ENCODE data around the gene ALPK1.
"Not testable (repeated sequence)": the region's sequence is repeated elsewhere in the genome, so short reads cannot be mapped to it uniquely, and the experiment has no call there.

The ALPK1 gene

DNA sequence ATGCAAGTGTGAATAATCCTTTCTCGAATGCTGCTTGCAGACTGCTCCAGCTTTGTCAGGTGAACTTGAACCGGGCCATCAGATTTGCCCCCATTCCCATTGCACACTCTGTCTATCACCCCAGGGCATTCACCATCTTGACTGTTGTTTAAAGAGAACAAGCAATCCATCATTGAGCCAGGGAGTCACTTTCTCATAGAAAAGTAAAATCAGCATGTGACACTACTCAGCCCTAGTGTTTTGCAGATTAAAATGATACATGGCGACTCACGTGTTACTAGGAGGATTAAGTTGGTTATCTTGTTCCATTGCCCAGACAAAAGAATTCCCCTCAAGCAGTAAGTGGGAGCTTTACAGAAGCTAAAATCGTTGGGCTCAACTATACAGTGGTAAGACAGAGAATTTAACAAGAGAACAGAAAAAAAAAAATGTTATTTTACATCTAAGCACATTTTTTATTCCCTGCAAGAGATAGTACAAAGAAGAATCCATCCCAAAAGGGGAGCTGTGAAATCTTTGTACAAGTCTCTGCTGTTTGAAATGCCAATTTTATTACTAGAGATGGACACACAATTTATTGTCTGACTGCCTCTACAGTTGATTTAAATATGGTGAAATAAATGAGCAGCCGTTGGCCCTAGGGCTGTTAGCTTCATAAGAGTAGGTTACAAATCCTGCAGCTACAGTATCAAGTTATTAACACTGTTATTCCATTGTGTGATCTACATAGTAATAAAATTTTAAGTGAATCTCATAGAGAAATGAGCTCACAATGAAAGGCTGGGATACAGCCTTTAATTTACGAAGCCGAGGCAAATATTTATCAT, 151.3 kb downstream of the ALPK1 start:
- no peak for DNase-seq (ENCODE audit: low read depth in 4 of 4, low spot score in 1 of 4)

DNA sequence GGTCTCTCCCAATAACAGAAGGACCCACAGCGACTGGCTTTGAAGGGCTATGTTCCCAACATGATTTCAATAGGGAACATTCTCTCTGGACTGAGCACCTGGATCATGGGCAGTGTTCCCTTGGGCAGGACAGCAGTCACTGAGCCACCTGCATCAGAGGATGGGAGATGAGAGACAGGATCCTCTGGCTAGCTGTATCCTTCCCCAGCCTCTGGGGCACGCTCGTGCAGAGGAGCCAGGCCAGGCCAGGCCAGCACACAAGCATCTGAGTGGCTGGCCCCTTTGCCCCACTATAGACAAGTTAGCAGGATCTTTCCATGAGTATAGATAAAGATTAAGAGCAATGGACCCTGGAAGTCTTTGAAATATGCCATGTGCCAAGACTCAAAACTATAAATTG, 152.5 kb downstream of the ALPK1 start:
- no peak for DNase-seq (ENCODE audit: low read depth in 4 of 4, low spot score in 1 of 4)

DNA sequence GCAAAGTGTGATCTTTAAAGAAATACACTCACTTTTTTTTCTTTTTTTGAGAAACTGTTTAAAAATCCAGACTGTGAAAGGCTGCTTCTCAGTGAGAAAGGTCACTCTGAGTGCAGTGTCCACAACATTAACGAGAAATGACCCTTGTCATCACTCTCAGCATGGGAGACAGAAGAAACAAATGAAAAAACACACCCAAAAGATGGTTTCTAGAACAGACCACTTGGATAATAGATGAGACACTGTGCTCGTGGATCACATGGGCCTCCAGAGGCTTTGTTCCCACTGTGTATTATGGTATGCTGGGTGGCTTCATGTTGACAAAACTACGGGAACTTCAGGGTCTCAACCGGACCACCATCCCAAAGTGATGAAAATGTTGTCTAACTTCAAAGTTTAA, 153.9 kb downstream of the ALPK1 start:
- DNase-seq (ENCODE audit: low read depth in 4 of 4, low spot score in 1 of 4): no peak

DNA sequence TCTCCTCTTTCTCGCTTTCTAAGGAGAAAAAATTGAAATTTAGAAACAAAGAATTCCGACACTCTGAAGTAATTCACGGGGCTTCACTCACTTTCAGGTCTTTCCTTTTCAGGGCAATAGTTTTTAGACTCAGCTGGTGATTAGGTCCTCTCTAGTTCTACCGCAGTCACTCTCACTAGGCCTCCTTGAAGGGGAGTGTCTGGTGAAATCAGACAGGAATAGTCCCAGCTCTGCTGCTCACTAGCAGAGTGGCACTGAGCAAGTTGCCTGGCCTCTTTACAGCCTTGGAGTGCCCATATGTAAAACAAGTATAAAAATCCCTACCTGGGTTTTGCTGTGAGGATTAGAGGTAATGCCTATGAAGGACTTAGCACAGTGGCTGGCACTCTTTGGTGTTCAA, 154.7 kb downstream of the ALPK1 start:
- DNase-seq (ENCODE audit: low read depth in 4 of 4, low spot score in 1 of 4): no peak

DNA sequence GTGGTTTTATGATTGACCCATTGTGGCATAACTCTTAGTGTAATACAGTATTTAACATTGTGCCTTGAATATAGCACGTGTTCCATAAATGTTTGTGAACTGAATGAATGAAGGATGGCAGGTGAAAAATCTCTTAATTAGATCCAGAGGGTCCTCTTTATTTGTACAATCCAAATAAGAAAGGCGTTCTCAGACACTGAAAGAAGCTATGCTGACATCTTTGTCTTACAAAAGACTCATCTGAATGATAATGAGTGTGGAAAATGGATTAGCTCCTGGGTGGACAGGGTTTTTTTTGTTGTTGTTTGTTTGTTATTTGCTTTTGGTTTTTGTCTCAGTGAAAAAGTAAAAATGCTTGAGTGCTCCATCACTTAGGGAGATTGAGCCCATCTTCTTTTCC, 156.2 kb downstream of the ALPK1 start:
- no peak for DNase-seq (ENCODE audit: low read depth in 4 of 4, low spot score in 1 of 4)

DNA sequence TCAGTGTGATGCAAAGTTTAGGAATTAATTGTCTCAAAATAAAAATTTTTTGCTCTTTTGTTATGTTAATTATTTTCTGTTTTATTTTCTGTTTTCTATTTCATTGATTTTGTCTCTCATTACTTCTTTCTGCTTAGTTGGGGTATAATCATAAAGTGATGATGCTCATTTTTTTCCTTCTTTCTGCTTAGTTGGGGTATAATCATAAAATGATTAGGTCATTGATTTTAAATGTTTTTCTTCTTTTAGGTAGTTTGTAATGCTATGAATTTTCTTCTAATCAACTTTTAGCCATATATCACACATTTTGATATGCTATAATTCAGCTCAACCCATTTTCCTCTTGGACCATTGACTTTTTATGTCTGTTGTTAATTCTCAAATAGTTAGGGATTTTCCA, 175.1 kb downstream of the ALPK1 start:
- DNase-seq (ENCODE audit: low read depth in 4 of 4, low spot score in 1 of 4): no peak

DNA sequence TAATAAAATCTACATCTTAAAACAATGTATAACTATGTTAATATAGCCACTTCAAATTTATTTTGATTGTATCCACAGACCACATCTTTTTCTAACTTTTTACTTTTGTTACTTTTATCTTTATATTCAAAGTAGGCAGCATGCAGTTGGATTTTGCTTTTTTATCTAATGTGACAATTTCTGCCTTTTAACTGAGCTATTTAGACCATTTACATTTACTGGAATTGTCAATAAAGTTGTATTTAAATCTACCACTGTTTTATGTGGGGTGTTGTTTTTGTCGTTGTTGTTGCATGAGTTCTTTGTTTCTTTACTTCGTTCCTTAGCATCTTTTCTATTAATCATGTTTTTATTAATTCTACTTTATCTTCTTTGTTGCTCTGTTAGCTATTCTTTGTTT, 176.8 kb downstream of the ALPK1 start:
- DNase-seq (ENCODE audit: low read depth in 4 of 4, low spot score in 1 of 4): no peak

DNA sequence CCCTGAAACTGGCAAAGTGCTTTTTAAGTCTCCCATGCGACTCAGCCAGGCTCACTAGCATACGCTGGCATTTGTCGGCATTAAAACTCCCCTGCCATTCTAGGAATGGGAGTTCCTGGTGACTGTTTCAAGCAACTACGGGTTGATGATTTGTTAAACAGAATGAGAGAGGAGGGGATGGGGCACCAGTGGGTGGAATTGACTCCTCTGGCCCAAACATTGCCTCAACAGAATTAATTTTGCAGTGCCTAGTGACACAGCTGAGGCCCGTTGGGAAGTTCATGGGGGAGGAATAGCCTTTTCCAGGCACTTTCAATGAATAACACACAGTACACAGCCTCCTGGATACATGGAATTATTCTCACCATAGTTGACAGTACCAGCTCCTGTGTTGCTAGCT, 188.8 kb downstream of the ALPK1 start:
- DNase-seq (ENCODE audit: low read depth in 4 of 4, low spot score in 1 of 4): no peak

DNA sequence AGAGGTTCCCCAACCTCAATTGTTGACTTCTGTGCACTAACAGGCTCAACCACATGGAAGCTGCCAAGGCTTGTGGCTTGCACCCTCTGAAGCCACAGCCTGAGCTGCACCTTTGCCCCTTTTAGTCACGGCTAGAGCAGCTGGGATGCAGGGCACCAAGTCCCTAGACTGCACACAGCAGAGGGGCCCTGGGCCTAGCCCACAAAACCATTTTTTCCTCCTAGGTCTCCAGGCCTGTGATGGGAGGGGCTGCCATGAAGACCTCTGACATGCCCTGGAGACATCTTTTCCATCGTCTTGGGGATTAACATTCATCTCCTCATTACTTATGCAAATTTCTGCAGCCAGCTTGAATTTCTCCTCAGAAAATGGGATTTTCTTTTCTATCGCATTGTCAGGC, 193.6 kb downstream of the ALPK1 start:
- not testable (repeated sequence) for DNase-seq (ENCODE audit: low read depth in 4 of 4, low spot score in 1 of 4)
